ENCODE results near the gene ALDH4A1.

The ALDH4A1 gene

GRCh38 chr1:18940303-18941020 is 38.1 kb upstream of the ALDH4A1 start:
- TF ChIP-seq EZH2 (IDR thresholded peaks at IDR 0.05; ENCODE audit: borderline replicate concordance, low read depth, low read length, severe bottlenecking) (no peak), CTCF (IDR thresholded peaks at IDR 0.05; ENCODE audit: borderline replicate concordance, extremely low read depth, low read length, poor library complexity, severe bottlenecking) (no peak)
- DNase-seq, result no peak
- Histone ChIP-seq H3K4me1 (ENCODE audit: insufficient read depth, low read length) (no peaks in the 10 kb centered on the region), H3K79me2 (ENCODE audit: insufficient read depth, low read length) (no peaks in the 10 kb centered on the region), H3K27ac (ENCODE audit: low read length) (no peak overlapping the region), H3K4me3 (ENCODE audit: low read depth in 1 of 2, low read length in 2 of 2) (no peak overlapping the region), H3K4me2 (ENCODE audit: insufficient read depth, low read length) (no peak overlapping the region), H3K36me3 (ENCODE audit: insufficient read depth, low read length) (no peaks in the 10 kb centered on the region), H3K27me3 (ENCODE audit: insufficient read depth, low read length, poor library complexity) (no peaks in the 10 kb centered on the region), H3K9me3 (ENCODE audit: insufficient read depth, low read length, severe bottlenecking) (no peaks in the 10 kb centered on the region), H4K20me1 (ENCODE audit: insufficient read depth, low read length) (peaks cover 35% of the 10 kb centered on the region), H2AFZ (ENCODE audit: low read depth, low read length) (no peak overlapping the region), H3K9ac (ENCODE audit: low read depth, low read length) (no peak overlapping the region)
- ATAC-seq (ENCODE audit: insufficient read depth, low read depth), result no peak

- no peaks in the 10 kb centered on the region for H3K36me3 ChIP-seq (ENCODE audit: insufficient read depth, low read length)
- no peaks in the 10 kb centered on the region for H3K4me1 ChIP-seq (ENCODE audit: insufficient read depth, low read length)
- H3K79me2 ChIP-seq (ENCODE audit: insufficient read depth, low read length), result no peaks in the 10 kb centered on the region
- no peak overlapping the region for H3K27ac ChIP-seq (ENCODE audit: low read length)
- H3K27me3 ChIP-seq (ENCODE audit: insufficient read depth, low read length, poor library complexity), result no peaks in the 10 kb centered on the region
- ATAC-seq (ENCODE audit: insufficient read depth, low read depth) (no peak), DNase-seq (no peak)
- TF ChIP-seq EZH2 (IDR thresholded peaks at IDR 0.05; ENCODE audit: borderline replicate concordance, low read depth, low read length, severe bottlenecking) (no peak), CTCF (IDR thresholded peaks at IDR 0.05; ENCODE audit: borderline replicate concordance, extremely low read depth, low read length, poor library complexity, severe bottlenecking) (no peak)
- no peak overlapping the region for H2AFZ ChIP-seq (ENCODE audit: low read depth, low read length)
- peaks cover 32% of the 10 kb centered on the region for H4K20me1 ChIP-seq (ENCODE audit: insufficient read depth, low read length)
- no peak overlapping the region for H3K4me2 ChIP-seq (ENCODE audit: insufficient read depth, low read length)
- no peak overlapping the region for H3K9ac ChIP-seq (ENCODE audit: low read depth, low read length)
- H3K9me3 ChIP-seq (ENCODE audit: insufficient read depth, low read length, severe bottlenecking), result no peaks in the 10 kb centered on the region
- no peak overlapping the region for H3K4me3 ChIP-seq (ENCODE audit: low read depth in 1 of 2, low read length in 2 of 2)
Observed at GRCh38 chr1:18939398-18940302, 37.3 kb upstream of the ALDH4A1 start.

- Histone ChIP-seq H3K4me2 (ENCODE audit: insufficient read depth, low read length) (no peak overlapping the region), H3K27me3 (ENCODE audit: insufficient read depth, low read length, poor library complexity) (no peaks in the 10 kb centered on the region), H3K79me2 (ENCODE audit: insufficient read depth, low read length) (no peaks in the 10 kb centered on the region), H3K27ac (ENCODE audit: low read length) (no peak overlapping the region), H3K4me1 (ENCODE audit: insufficient read depth, low read length) (no peaks in the 10 kb centered on the region), H2AFZ (ENCODE audit: low read depth, low read length) (no peak overlapping the region), H4K20me1 (ENCODE audit: insufficient read depth, low read length) (peaks cover 29% of the 10 kb centered on the region), H3K9ac (ENCODE audit: low read depth, low read length) (no peak overlapping the region), H3K36me3 (ENCODE audit: insufficient read depth, low read length) (no peaks in the 10 kb centered on the region), H3K9me3 (ENCODE audit: insufficient read depth, low read length, severe bottlenecking) (no peaks in the 10 kb centered on the region), H3K4me3 (ENCODE audit: low read depth in 1 of 2, low read length in 2 of 2) (no peak overlapping the region)
- DNase-seq (no peak), ATAC-seq (ENCODE audit: insufficient read depth, low read depth) (no peak)
- TF ChIP-seq CTCF (IDR thresholded peaks at IDR 0.05; ENCODE audit: borderline replicate concordance, extremely low read depth, low read length, poor library complexity, severe bottlenecking) (no peak), EZH2 (IDR thresholded peaks at IDR 0.05; ENCODE audit: borderline replicate concordance, low read depth, low read length, severe bottlenecking) (no peak)
Observed at GRCh38 chr1:18938707-18939070, 36.3 kb upstream of the ALDH4A1 start.
